GM21737 (cell line): ENCODE measurements around the gene CPNE1.
A peak's percentile ranks its signal among the peaks of the same experiment; 100 is the strongest.
"Not testable (repeated sequence)": the region's sequence is repeated elsewhere in the genome, so short reads cannot be mapped to it uniquely, and the experiment has no call there.

ENCODE experiments used
- ATAC-seq: cut with Tn5 transposase; IDR thresholded peaks from one replicate; pipeline ENCODE4 v1.9.1; 2021; ENCODE audit warnings: mild to moderate bottlenecking, moderate library complexity; ENCODE audit not compliant: unreplicated experiment

CPNE1 gene

GRCh38 chr20:35698298-35699126 lies 33.8 kb upstream of the CPNE1 start:
- peak; percentile 17 for ATAC-seq

GRCh38 chr20:35697696-35698297 lies 33.1 kb upstream of the CPNE1 start:
- no peak for ATAC-seq

DNA sequence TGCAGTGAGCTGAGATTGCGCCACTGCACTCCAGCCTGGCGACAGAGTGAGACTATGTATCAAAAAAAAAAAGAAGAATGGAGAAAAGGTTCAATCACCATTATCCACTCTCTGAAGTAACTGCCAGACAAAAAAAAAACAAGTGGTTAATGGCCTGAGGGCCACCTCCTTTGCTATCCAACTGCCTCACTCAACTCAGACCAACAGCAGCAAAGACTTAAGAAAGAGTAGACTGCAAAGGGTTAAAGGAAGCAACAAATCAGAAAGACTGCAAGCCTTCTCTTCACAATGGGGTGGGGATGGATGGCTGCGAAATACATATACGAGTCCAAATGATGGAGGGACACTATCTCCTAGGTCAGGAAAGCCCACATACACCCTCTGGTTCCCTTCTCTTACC lies 31.3 kb upstream of the CPNE1 start:
- no peak for ATAC-seq

GRCh38 chr20:35695245-35695749 lies 30.6 kb upstream of the CPNE1 start:
- no peak for ATAC-seq

GRCh38 chr20:35690265-35690664 lies 25.6 kb upstream of the CPNE1 start:
- ATAC-seq = no peak

- ATAC-seq = not testable (repeated sequence)
Measured at GRCh38 chr20:35686872-35687271, 22.2 kb upstream of the CPNE1 start.

- not testable (repeated sequence) for ATAC-seq
Measured at GRCh38 chr20:35685368-35685767, 20.7 kb upstream of the CPNE1 start.

GRCh38 chr20:35681960-35682359 lies 17.3 kb upstream of the CPNE1 start:
- no peak for ATAC-seq

DNA sequence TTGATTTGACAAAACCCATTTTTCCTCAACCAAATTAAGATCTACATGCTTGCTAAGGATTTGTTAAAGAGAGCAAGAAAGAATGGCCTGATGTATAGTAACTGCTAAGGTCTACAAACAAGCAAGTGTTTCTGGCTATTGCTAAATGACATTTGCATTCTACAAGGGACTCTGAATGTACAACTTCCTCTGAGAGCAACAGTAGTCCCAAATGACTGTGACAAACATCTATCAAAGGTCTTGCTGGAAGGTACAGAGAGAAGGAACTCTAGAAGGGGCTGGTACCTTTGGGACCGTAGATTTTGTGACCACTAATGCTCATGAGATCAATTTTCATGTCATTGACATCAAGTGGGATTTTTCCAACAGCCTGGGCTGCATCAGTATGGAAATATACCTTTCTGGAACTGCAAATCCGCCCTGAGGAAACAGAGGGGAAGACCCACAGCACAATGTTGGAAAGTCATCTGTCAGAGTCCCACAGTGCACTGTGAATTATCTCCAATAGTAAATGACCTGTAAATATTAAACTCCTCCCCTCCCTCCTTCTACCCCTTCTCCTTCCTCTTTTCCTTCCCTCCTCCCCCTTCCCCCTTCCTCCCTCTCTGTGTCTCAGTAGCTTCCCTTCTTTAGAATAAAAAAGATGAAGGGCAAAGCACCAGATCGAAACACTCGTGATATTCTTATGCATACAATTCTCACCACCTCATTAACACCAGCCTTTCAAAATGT lies 15.9 kb upstream of the CPNE1 start:
- ATAC-seq = no peak

- no peak for ATAC-seq
Measured at GRCh38 chr20:35674921-35675320, 10.2 kb upstream of the CPNE1 start.

DNA sequence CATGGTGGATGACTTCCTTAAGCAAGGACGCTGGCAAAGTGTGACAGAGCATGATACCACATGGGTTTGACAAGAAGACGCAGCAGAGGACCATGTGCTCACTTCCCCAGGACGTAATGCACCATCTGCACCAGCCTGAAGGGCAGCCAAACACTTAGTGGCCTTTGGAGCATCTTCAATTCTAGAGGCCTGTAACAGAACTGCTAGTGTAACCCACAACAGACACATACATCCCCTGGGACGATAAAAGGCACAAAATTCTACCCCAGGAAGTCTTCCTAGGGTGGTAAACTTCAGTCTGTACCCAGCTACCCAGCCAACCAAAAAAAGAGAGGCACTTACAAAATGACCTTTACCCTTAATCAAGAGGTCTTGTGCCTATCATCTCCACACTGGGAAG lies 9.2 kb upstream of the CPNE1 start:
- ATAC-seq = no peak

DNA sequence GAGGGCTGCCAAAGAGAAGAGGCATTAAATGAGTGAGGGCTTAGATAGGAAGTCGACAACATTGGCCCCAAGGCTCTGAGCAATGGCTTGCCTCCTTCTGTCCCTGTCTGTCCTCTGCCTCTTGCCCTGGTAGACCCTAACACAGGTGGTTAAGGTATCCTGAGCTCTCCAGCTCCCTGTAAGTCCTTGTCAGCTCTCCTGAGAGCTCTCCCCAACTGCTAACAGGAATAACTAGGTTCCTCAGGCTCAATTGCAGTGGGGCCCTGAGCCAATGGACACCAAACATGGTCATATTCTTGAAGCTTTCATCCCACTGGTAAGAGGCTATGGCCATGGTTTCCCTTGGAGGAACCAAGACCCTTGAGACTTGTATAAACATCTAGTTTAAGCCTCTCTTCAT lies 5.0 kb upstream of the CPNE1 start:
- ATAC-seq = no peak

GRCh38 chr20:35669221-35669620 lies 4.5 kb upstream of the CPNE1 start:
- ATAC-seq = no peak

DNA sequence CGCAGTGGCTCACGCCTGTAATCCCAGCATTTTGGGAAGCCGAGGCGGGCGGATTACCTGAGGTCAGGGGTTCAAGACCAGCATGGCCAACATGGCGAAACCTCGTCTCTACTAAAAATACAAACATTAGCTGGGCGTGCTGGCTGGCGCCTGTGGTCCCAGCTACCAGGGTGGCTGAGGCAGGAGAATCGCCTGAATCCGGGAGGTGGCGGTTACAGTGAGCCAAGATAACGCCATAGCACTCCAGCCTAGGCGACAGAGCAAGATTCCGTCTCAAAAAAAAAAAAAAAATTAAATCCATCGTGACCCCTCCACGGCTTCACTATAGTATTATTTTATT lies 1.2 kb upstream of the CPNE1 start:
- ATAC-seq = no peak

DNA sequence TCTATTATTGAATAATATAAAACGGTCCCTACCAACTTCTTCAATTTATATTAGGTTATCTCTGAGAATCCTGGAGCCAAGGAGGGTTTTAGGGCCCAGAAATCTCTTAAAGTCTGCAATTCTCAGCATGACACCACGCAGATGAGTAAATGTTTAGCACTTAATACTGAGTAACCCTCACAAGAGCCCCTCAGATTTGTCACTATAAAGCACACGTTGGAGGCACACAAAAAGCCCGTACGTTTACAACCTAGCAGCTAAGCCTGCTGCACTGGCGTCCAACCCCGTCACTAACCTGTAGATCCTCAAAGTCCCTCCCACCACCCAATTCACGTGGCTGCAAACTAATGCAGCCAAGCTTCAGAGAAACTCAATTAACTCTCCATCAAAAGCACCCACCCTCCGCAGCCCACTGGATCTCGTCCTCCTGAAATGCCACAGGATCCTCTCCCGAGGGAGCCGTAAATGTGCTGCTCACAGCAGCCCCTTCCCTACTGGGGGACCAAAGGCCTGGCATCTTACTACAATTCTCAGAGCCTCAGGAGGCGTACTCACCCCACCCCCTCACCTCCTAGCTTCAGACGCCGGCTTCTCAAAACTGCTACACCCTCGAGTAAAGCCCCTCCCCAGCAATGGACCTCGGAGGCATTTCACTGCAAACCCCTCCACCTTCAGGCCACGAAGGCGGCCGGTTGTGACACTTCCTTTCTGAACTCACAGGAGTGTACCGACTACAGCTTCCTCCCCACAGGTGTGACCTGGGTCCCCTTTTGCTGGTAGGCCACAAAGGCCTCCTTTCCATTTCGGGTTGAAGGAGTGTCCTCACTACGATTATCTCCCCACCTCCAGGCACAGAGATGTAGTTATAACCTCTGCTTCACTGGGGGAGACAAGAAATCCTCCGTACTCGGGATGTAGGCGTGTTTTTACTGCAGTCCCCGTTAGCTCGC lies 909 bp downstream of the CPNE1 start:
- ATAC-seq = peak; percentile 34

GRCh38 chr20:35662551-35662950 lies 2.1 kb downstream of the CPNE1 start:
- ATAC-seq = no peak

GRCh38 chr20:35661908-35662307 lies 2.8 kb downstream of the CPNE1 start:
- no peak for ATAC-seq

DNA sequence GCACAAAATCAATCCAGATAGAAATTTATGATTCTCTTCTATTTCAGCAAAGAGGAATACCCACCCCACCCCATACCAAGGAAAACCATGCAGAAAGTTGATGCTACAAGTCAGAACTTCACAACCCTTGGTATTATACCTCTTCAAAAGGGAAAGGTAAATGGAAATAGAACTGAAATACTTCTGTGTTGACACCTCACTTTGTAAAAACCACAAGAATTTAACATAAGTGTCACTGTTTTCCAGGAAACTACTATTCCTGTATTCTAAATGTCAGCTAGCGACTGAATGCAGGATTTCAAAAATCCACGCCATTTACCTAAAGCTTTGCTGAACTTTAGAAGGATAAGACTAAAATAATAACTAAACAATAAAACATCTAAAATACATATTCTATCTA lies 3.6 kb downstream of the CPNE1 start:
- ATAC-seq = no peak

DNA sequence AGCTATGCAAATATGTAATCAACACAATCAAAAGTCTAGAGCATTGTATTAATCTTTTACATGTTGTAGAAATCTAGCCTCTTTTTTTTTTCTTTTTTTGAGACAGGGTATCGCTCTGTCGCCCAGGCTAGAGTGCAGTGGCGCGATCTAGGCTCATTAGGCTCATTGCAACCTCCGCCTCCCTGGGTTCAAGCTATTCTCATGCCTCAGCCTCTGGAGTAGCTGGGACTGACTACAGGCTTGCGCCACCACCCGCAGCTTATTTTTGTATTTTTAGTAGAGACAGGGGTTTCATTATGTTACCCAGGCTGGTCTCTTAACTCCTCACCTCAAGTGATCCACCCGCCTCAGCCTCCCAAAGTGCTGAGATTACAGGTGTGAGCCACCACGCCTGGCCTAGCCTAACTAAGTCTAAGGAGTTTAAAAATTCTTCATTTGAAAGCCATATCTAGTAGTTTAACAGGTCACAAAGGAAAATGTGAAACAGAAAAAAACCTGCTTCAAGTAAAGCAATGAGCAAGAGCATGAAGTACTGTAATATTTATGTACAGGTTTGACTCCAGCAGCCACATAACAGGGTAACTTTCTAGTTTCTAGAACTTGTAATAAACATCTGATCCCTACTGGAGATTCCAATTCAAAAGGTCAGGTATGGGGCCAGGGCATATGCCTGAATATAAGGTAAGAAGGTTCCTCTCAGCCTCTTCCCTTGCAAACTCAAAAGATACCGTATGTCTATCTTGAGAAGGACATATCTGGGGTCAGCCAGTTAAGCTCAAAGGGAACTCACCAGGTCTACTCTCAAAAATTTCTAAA lies 4.4 kb downstream of the CPNE1 start:
- no peak for ATAC-seq

GRCh38 chr20:35657271-35657670 lies 7.4 kb downstream of the CPNE1 start:
- ATAC-seq = no peak
